HepG2 (cell line): Measurements from ENCODE around the gene ARHGEF11. TPM values are rescaled to one million over a fixed set of nuclear protein-coding genes. Genes with fewer than 3 reads are reported as not detected.

Source experiments
- ATAC-seq: fragments of 200-7000 bp; cut with Tn5 transposase; 3 replicates; pipeline ENCODE4 v1.9.1; 2020; ENCODE audit warnings: mild to moderate bottlenecking, moderate library complexity
- BruUV-seq: library from RNA; stranded (reverse); fragments of 400-500 nt; replicated peaks from 2 replicates; lab custom pipeline; 2021; lab: Mats Ljungman, UMichigan
- CTCF ChIA-PET: fragments of 300-600 bp; formaldehyde crosslinking; extraction: SDS; loops from one replicate; lab custom pipeline; 2021; ENCODE audit warnings: low total read pairs, inconsistent platforms, low intra/inter-chr PET ratio; lab: Yijun Ruan, JAX
- POLR2A ChIA-PET: fragments of 350-600 bp; sonication (Branson Sonifier 250); formaldehyde crosslinking; loops from one replicate; lab custom pipeline; 2020; ENCODE audit warnings: antibody characterized with exemption, inconsistent platforms; lab: Yijun Ruan, JAX
- DNase-seq: peaks from one replicate; pipeline ENCODE4 v3.0.0-alpha.2; 2015; ENCODE audit warnings: low spot score
- FAIRE-seq: peaks from 3 replicates; lab custom pipeline; 2011; peaks lifted over from hg19 to GRCh38; lab: Jason Lieb, UNC
- H2AFZ ChIP-seq: one replicate; pipeline ENCODE4 v1.6.1; 2011; ENCODE audit warnings: low read length, inconsistent platforms
- H3K27ac ChIP-seq: fragments of 300-600 bp; 3 replicates; pipeline ENCODE4 v1.8.0; 2011; ENCODE audit warnings: mixed run types, mild to moderate bottlenecking, mixed read lengths, low read length, inconsistent platforms; ENCODE audit not compliant: insufficient read depth; ENCODE audit errors: extremely low read length
- H3K27me3 ChIP-seq, 2 experiments: fragments of 200-600 bp in 1 of 2; 2 replicates in 1 of 2; 3 replicates in 1 of 2; pipeline versions ENCODE4 v1.6.0 to v1.8.0; 2011; ENCODE audit warnings: low read length in 2 of 2, mild to moderate bottlenecking in 2 of 2, moderate library complexity in 2 of 2, inconsistent platforms in 1 of 2; ENCODE audit not compliant: insufficient read depth in 2 of 2, control insufficient read depth in 1 of 2
- H3K36me3 ChIP-seq, 2 experiments: fragments of 200-600 bp in 1 of 2; replicated peaks in 1 of 2; 2 replicates in 1 of 2; 3 replicates in 1 of 2; pipeline versions ENCODE4 v1.5.1 to v1.8.0; 2011; ENCODE audit warnings: low read length in 2 of 2, inconsistent platforms in 1 of 2; ENCODE audit not compliant: insufficient read depth in 2 of 2, control insufficient read depth in 1 of 2
- H3K4me1 ChIP-seq: 2 replicates; pipeline ENCODE4 v1.5.1; 2012; ENCODE audit warnings: low read length, inconsistent platforms; ENCODE audit not compliant: insufficient read depth
- H3K4me2 ChIP-seq: 2 replicates; pipeline ENCODE4 v1.6.0; 2011; ENCODE audit warnings: low read depth, low read length, inconsistent platforms
- H3K4me3 ChIP-seq, 3 experiments: fragments of 200-600 bp in 1 of 3; sonication (generic), shearing (Covaris generic) in 1 of 3; replicated peaks in 1 of 3; 2 replicates each; pipeline ENCODE4 v1.5.1; 2011 to 2016; ENCODE audit warnings: low read length in 3 of 3, inconsistent platforms in 2 of 3, low read depth in 2 of 3, mild to moderate bottlenecking in 2 of 3, control low read depth in 1 of 3, mixed read lengths in 1 of 3; ENCODE audit not compliant: insufficient read depth in 1 of 3
- H3K79me2 ChIP-seq: one replicate; pipeline ENCODE4 v1.6.1; 2011; ENCODE audit warnings: low read length, inconsistent platforms; ENCODE audit not compliant: insufficient read depth
- H3K9ac ChIP-seq: 2 replicates; pipeline ENCODE4 v1.6.0; 2011; ENCODE audit warnings: mild to moderate bottlenecking, low read depth, low read length, inconsistent platforms; ENCODE audit not compliant: insufficient read depth
- H3K9me3 ChIP-seq: 2 replicates; pipeline ENCODE4 v1.5.1; 2012; ENCODE audit warnings: mild to moderate bottlenecking, low read length
- H4K20me1 ChIP-seq: 2 replicates; pipeline ENCODE4 v1.6.0; 2011; ENCODE audit warnings: inconsistent platforms, mild to moderate bottlenecking, low read length, moderate library complexity; ENCODE audit not compliant: insufficient read depth
- ATF4 ChIP-seq, 2 experiments: fragments of 450-650 bp in 1 of 2; sonication (generic) in 1 of 2; formaldehyde crosslinking; IDR thresholded peaks; 2 replicates each; pipeline versions ENCODE4 v1.5.0 to v1.8.0; 2020 to 2022; ENCODE audit warnings: mild to moderate bottlenecking in 1 of 2, missing genetic modification reagents in 1 of 2
- CBX1 ChIP-seq: IDR thresholded peaks from one replicate; pipeline ENCODE4 v1.6.1; 2016; ENCODE audit warnings: antibody characterized with exemption, low read depth
- DMAP1 ChIP-seq: IDR thresholded peaks from 2 replicates; pipeline ENCODE4 v1.6.1; 2016
- HNRNPH1 ChIP-seq: fragments of 200-400 bp; formaldehyde crosslinking; optimal IDR thresholded peaks from 2 replicates; pipeline ENCODE3; 2017; ENCODE audit warnings: mild to moderate bottlenecking, low read depth, low read length
- MBD4 ChIP-seq: IDR thresholded peaks from 2 replicates; pipeline ENCODE4 v1.6.1; 2012; ENCODE audit warnings: low read length, inconsistent platforms, borderline replicate concordance
- PAWR ChIP-seq: sonication (generic); formaldehyde crosslinking; IDR thresholded peaks from 2 replicates; pipeline ENCODE4 v1.4.0; 2020; ENCODE audit warnings: missing genetic modification reagents, mild to moderate bottlenecking, borderline replicate concordance
- PHF5A ChIP-seq: IDR thresholded peaks from one replicate; pipeline ENCODE4 v1.6.1; 2018; ENCODE audit warnings: low read depth, missing genetic modification reagents; ENCODE audit not compliant: unreplicated experiment
- TMF1 ChIP-seq: sonication (generic); formaldehyde crosslinking; IDR thresholded peaks from 2 replicates; pipeline ENCODE4 v1.8.1; 2022; ENCODE audit warnings: low read depth, missing genetic modification reagents
- WIZ ChIP-seq: sonication (generic); formaldehyde crosslinking; IDR thresholded peaks from 2 replicates; pipeline ENCODE4 v1.5.1; 2020; ENCODE audit warnings: mild to moderate bottlenecking, missing genetic modification reagents
- ZMYM3 ChIP-seq: sonication (generic); formaldehyde crosslinking; IDR thresholded peaks from 2 replicates; pipeline ENCODE4 v1.5.1; 2020; ENCODE audit warnings: mild to moderate bottlenecking, missing genetic modification reagents
- ZNF260 ChIP-seq: sonication (generic); formaldehyde crosslinking; IDR thresholded peaks from 2 replicates; pipeline ENCODE4 v1.4.0; 2020; ENCODE audit warnings: missing genetic modification reagents, low read depth, mild to moderate bottlenecking, borderline replicate concordance
- ZNF33B ChIP-seq: sonication (generic); formaldehyde crosslinking; IDR thresholded peaks from 2 replicates; pipeline ENCODE4 v1.5.1; 2020; ENCODE audit warnings: mild to moderate bottlenecking, missing genetic modification reagents
- ZNF431 ChIP-seq: sonication (generic); formaldehyde crosslinking; IDR thresholded peaks from 2 replicates; pipeline ENCODE4 v1.9.0; 2022; ENCODE audit warnings: missing genetic modification reagents, low read depth, mild to moderate bottlenecking, borderline replicate concordance
- ZNF775 ChIP-seq: sonication (generic); formaldehyde crosslinking; IDR thresholded peaks from 2 replicates; pipeline ENCODE4 v1.4.0; 2020; ENCODE audit warnings: missing genetic modification reagents, mild to moderate bottlenecking, moderate library complexity, borderline replicate concordance
- WGBS: methylation state at CpG from one replicate; pipeline ENCODE4 v1.1.6; 2017; ENCODE audit warnings: low lambda C conversion rate; 5-methylcytosine and 5-hydroxymethylcytosine counted together
- in situ Hi-C: cut with HindIII; loops from 2 replicates; pipeline ENCODE4 v1.10.0; 2017; ENCODE audit warnings: low pct_unique_long_range_greater_than_20kb; ENCODE audit not compliant: extremely low pct_ligation_motif_present
- intact Hi-C: fragments of 100-400 bp; cut with micrococcal nuclease; formaldehyde crosslinking; loops from one replicate; pipeline ENCODE4 v1.10.0; 2022; ENCODE audit not compliant: unreplicated experiment
- polyA plus RNA-seq, 8 experiments: library from polyadenylated mRNA; depleted of rRNA in 3 of 8; stranded (reverse) in 7 of 8; unstranded in 1 of 8; fragments of >200 nt; fragmentation: Illumina TruSeq in 4 of 8; extraction: Trizol in 4 of 8; gene quantifications; 2 replicates each; pipeline versions ENCODE4 v1.2.1 to v1.2.3, GENCODE V29; 2011 to 2016; ENCODE audit warnings: low read depth in 4 of 8, missing spikeins in 1 of 8, mixed read lengths in 1 of 8; ENCODE audit not compliant: insufficient read depth in 1 of 8
- total RNA-seq, 5 experiments: library from RNA; depleted of rRNA; stranded (reverse); fragments of >200 nt; fragmentation: Illumina TruSeq; extraction: Trizol; gene quantifications; 2 replicates each; pipeline ENCODE4 v1.2.3, GENCODE V29; 2016; ENCODE audit warnings: low read depth in 1 of 5

The ARHGEF11 gene
- total and polyA plus RNA-seq, 2 of the 13 experiments (the other 11 are each of a cell fraction or from before 2014, with no cell fraction given), result 16.5 to 21.2 TPM

GRCh38 chr1:156947127-156947526, 98.4 kb downstream of the ARHGEF11 start (continued):
- no peak for TF ChIP-seq HNRNPH1
- TF ChIP-seq TMF1 (CRISPR knock-in tag), result no peak
- no peak for TF ChIP-seq WIZ (CRISPR knock-in tag)
- no peak for TF ChIP-seq ZMYM3 (CRISPR knock-in tag)
- TF ChIP-seq ZNF431, result no peak
- TF ChIP-seq DMAP1 (CRISPR knock-in tag), result no peak
- no peak for TF ChIP-seq ZNF33B (CRISPR knock-in tag)
- TF ChIP-seq PHF5A, result no peak
- TF ChIP-seq PAWR (CRISPR knock-in tag), result no peak
- no peak for TF ChIP-seq CBX1

- no peaks in the 10 kb centered on the region for H3K4me1 ChIP-seq
- H3K27me3 ChIP-seq, result no peaks in the 10 kb centered on the region
- no peaks in the 10 kb centered on the region for H4K20me1 ChIP-seq
- intact Hi-C loops, result no loop called here
- DNase-seq (no peak), ATAC-seq (no peak)
- POLR2A ChIA-PET, result no interaction called here
- TF ChIP-seq ZNF260 (CRISPR knock-in tag), result no peak
- no peak for TF ChIP-seq ZNF775 (CRISPR knock-in tag)
- TF ChIP-seq MBD4, result no peak
- no peak for TF ChIP-seq ATF4 (CRISPR knock-in tag; IDR thresholded peaks at IDR 0.05)
- TF ChIP-seq, all 625 proteins: peak for 0
- no peak overlapping the region for H3K27ac ChIP-seq
- no peak overlapping the region for H3K9ac ChIP-seq
- H3K79me2 ChIP-seq, result no peaks in the 10 kb centered on the region
- CTCF ChIA-PET, result no interaction called here
- peaks cover 24 to 75% of the 10 kb centered on the region in 2 experiments for H3K36me3 ChIP-seq
- no peak overlapping the region for H2AFZ ChIP-seq
- FAIRE-seq, result no peak
- H3K4me2 ChIP-seq, result no peak overlapping the region
- WGBS, result 97% methylated on average over 9 of the region's 11 CpGs
- BruUV-seq, result no TSS peak
- no peak overlapping the region for H3K4me3 ChIP-seq
- H3K9me3 ChIP-seq, result no peaks in the 10 kb centered on the region
- in situ Hi-C loops, result no loop called here
Observed at GRCh38 chr1:156945881-156946661, 99.5 kb downstream of the ARHGEF11 start.
